Tibial nerve (tissue), 4 donors: ENCODE data around the gene TMC8.

Source experiments
- EP300 ChIP-seq, 2 donors: sonication (generic); formaldehyde crosslinking; IDR thresholded peaks; one replicate each; pipeline ENCODE4 v1.6.1; 2017; ENCODE audit warnings: antibody characterized with exemption in 2 of 2, mild to moderate bottlenecking in 1 of 2
- POLR2A ChIP-seq, 2 donors: fragments of 450-650 bp; IDR thresholded peaks; one replicate each; pipeline ENCODE4 v1.6.1; 2017; ENCODE audit warnings: antibody characterized with exemption in 2 of 2, mild to moderate bottlenecking in 2 of 2, moderate library complexity in 2 of 2
- TF ChIP-seq, protein P1 (sequence below), 5 experiments: fragments of 200-600 bp in 3 of 5; fragments of 450-650 bp in 2 of 5; sonication (generic) in 3 of 5; IDR thresholded peaks; one replicate each; pipeline ENCODE4 v1.5.1; 2016 to 2019; ENCODE audit warnings: antibody characterized with exemption in 5 of 5, mild to moderate bottlenecking in 3 of 5, moderate library complexity in 2 of 5

DNA sequence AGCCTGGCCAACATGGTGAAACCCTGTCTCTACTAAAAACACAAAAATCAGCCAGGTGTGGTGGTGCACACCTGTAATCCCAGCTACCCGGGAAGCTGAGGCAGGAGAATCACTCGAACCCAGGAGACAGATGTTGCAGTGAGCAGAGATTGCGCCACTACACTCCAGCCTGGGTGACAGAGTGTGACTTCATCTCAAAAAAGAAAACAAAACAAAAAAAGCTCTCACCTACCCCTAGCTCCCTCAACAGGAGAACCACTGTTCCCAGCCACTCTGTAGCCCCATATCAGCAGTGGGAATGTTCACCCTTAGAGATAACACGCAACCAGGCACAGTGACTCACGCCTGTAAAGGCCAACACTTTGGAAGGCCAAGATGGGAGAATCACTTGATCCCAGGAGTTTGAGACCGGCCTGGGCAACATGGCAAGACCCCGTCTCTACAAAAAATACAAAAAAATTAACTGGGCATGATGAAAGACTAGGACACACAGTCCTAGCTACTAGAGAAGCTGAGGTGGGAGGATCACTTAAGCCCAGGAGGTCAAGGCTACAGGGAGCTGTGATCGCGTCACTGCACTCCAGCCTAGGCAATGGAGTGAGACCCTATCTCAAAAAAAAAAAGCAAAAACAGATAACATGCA, 5.4 kb downstream of the TMC8 start:
- TF ChIP-seq, protein P1, sequence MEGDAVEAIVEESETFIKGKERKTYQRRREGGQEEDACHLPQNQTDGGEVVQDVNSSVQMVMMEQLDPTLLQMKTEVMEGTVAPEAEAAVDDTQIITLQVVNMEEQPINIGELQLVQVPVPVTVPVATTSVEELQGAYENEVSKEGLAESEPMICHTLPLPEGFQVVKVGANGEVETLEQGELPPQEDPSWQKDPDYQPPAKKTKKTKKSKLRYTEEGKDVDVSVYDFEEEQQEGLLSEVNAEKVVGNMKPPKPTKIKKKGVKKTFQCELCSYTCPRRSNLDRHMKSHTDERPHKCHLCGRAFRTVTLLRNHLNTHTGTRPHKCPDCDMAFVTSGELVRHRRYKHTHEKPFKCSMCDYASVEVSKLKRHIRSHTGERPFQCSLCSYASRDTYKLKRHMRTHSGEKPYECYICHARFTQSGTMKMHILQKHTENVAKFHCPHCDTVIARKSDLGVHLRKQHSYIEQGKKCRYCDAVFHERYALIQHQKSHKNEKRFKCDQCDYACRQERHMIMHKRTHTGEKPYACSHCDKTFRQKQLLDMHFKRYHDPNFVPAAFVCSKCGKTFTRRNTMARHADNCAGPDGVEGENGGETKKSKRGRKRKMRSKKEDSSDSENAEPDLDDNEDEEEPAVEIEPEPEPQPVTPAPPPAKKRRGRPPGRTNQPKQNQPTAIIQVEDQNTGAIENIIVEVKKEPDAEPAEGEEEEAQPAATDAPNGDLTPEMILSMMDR (IDR thresholded peaks at IDR 0.05): no peak
- TF ChIP-seq POLR2A (IDR thresholded peaks at IDR 0.05) (no peak), EP300 (IDR thresholded peaks at IDR 0.05) (no peak)
